ENCODE measurements around the gene PRKN. TPM values are rescaled to one million over a fixed set of nuclear protein-coding genes. Genes with fewer than 3 reads are reported as not detected.

The PRKN gene
- total RNA-seq, 2 donors from 2014 or later: 6.7 to 8.2 TPM

- intact Hi-C loops (cut with DNase I): no loop called here
- DNase-seq (peak; percentile 35 to 67 (median 52)), ATAC-seq (peak; percentile 56)
- no peak overlapping the region for H3K27ac ChIP-seq
- 32 to 35% methylated on average over 8 of the region's 8 CpGs for WGBS, 2 donors
- H3K9me3 ChIP-seq: no peaks in the 10 kb centered on the region
- no peaks in the 10 kb centered on the region for H3K36me3 ChIP-seq (replicated peaks in 1 of 2; ENCODE audit: insufficient read depth in 1 of 2, low read depth in 2 of 2)
- no peak overlapping the region for H3K4me3 ChIP-seq
- H3K4me1 ChIP-seq: peaks cover 4% of the 10 kb centered on the region
- no peak for TF ChIP-seq POLR2A (IDR thresholded peaks at IDR 0.05)
- TF ChIP-seq CTCF (IDR thresholded peaks at IDR 0.05): peak in 6 of 7 experiments; percentile 21 to 47 (median 38)
- no peaks in the 10 kb centered on the region for H3K27me3 ChIP-seq
Measured at GRCh38 chr6:161618831-161619454, 1108.6 kb downstream of the PRKN start.

- Histone ChIP-seq H3K9me3 (no peaks in the 10 kb centered on the region), H3K27ac (no peak overlapping the region), H3K4me1 (peaks cover 3% of the 10 kb centered on the region), H3K27me3 (no peaks in the 10 kb centered on the region), H3K36me3 (replicated peaks in 1 of 2; ENCODE audit: insufficient read depth in 1 of 2, low read depth in 2 of 2) (no peaks in the 10 kb centered on the region), H3K4me3 (no peak overlapping the region)
- no peak for TF ChIP-seq POLR2A (IDR thresholded peaks at IDR 0.05)
- no peak for TF ChIP-seq CTCF (IDR thresholded peaks at IDR 0.05)
- intact Hi-C loops (cut with DNase I): no loop called here
- ATAC-seq: no peak
- WGBS, 2 donors: 84 to 97% methylated on average over 2 of the region's 2 CpGs
- DNase-seq: no peak
Measured at GRCh38 chr6:161613711-161614110, 1113.9 kb downstream of the PRKN start.

DNA sequence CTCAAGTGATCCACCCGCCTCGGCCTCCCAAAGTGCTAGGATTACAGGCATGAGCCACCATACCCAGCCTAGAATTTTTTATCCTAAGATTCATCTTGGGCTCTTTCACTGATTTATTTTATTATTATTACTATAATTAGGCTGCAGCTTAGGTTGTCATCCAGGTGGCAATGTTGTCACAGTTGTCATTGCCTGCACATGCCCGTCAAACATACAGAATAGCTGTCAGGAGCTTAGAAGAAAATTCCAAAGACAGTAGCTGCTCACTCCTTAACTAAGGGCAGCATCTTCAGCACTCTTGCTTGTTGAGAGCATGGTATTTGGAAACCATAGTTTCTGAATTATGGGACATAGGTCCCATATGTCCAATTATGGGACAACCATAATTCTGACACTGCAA lies 1118.8 kb downstream of the PRKN start:
- 96 to 100% methylated on average over 3 of the region's 3 CpGs for WGBS, 2 donors
- Histone ChIP-seq H3K36me3 (replicated peaks in 1 of 2; ENCODE audit: insufficient read depth in 1 of 2, low read depth in 2 of 2) (no peaks in the 10 kb centered on the region), H3K27ac (no peak overlapping the region), H3K4me3 (no peak overlapping the region), H3K9me3 (no peaks in the 10 kb centered on the region), H3K4me1 (no peaks in the 10 kb centered on the region), H3K27me3 (no peaks in the 10 kb centered on the region)
- ATAC-seq (no peak), DNase-seq (no peak)
- TF ChIP-seq POLR2A (IDR thresholded peaks at IDR 0.05) (no peak), CTCF (IDR thresholded peaks at IDR 0.05) (no peak)
- intact Hi-C loops (cut with DNase I): no loop called here

- H3K9me3 ChIP-seq: no peaks in the 10 kb centered on the region
- ATAC-seq (no peak), DNase-seq (no peak)
- H3K27me3 ChIP-seq: no peaks in the 10 kb centered on the region
- intact Hi-C loops (cut with DNase I): no loop called here
- no peaks in the 10 kb centered on the region for H3K4me1 ChIP-seq
- no peak overlapping the region for H3K4me3 ChIP-seq
- no peak for TF ChIP-seq POLR2A (IDR thresholded peaks at IDR 0.05)
- no peak for TF ChIP-seq CTCF (IDR thresholded peaks at IDR 0.05)
- no peak overlapping the region for H3K27ac ChIP-seq
- H3K36me3 ChIP-seq (replicated peaks in 1 of 2; ENCODE audit: insufficient read depth in 1 of 2, low read depth in 2 of 2): no peaks in the 10 kb centered on the region
- WGBS, 2 donors: 86 to 88% methylated on average over 6 of the region's 6 CpGs
Measured at GRCh38 chr6:161607696-161608297, 1119.8 kb downstream of the PRKN start.

- H3K9me3 ChIP-seq: no peaks in the 10 kb centered on the region
- H3K4me3 ChIP-seq: no peak overlapping the region
- ATAC-seq: no peak
- H3K27me3 ChIP-seq: no peaks in the 10 kb centered on the region
- DNase-seq: no peak
- no peaks in the 10 kb centered on the region for H3K4me1 ChIP-seq
- no peaks in the 10 kb centered on the region for H3K36me3 ChIP-seq (replicated peaks in 1 of 2; ENCODE audit: insufficient read depth in 1 of 2, low read depth in 2 of 2)
- intact Hi-C loops (cut with DNase I): no loop called here
- no peak overlapping the region for H3K27ac ChIP-seq
- 91 to 100% methylated on average over 1 of the region's 1 CpG for WGBS, 2 donors
- no peak for TF ChIP-seq CTCF (IDR thresholded peaks at IDR 0.05)
- TF ChIP-seq POLR2A (IDR thresholded peaks at IDR 0.05): no peak
Measured at GRCh38 chr6:161602359-161602758, 1125.2 kb downstream of the PRKN start.
